Stimulated activated effector memory CD8-positive, alpha-beta T cell treated with anti-CD3 and anti-CD28 coated beads, Interleukin-12 subunit alpha, Interleukin-12 subunit beta, amount 100 ng/mL, for 72 hours (primary cell): ENCODE measurements around the gene CNTN6.

Experiments used
- ATAC-seq: fragments of 150-1000 bp; cut with Tn5 transposase; 2 replicates; pipeline ENCODE4 v1.10.0; 2021
- DNase-seq, 2 donors: peaks; one replicate each; pipeline ENCODE4 v3.0.0; 2021 to 2022; ENCODE audit warnings: low spot score in 2 of 2
- H3K27ac Mint-ChIP-seq: one replicate; pipeline ENCODE4 v1.8.0; 2022; ENCODE audit warnings: mild to moderate bottlenecking, mixed read lengths
- H3K36me3 Mint-ChIP-seq: one replicate; pipeline ENCODE4 v1.8.0; 2022; ENCODE audit warnings: mild to moderate bottlenecking, mixed read lengths
- H3K4me1 Mint-ChIP-seq: one replicate; pipeline ENCODE4 v1.8.0; 2022; ENCODE audit warnings: mixed read lengths
- H3K4me3 Mint-ChIP-seq: one replicate; pipeline ENCODE4 v1.8.0; 2022; ENCODE audit warnings: mild to moderate bottlenecking, mixed read lengths
- H3K9me3 Mint-ChIP-seq: one replicate; pipeline ENCODE4 v1.8.0; 2022; ENCODE audit warnings: mixed read lengths

CNTN6 gene

GRCh38 chr3:1131166-1131565, 38.3 kb downstream of the CNTN6 start:
- no peak for ATAC-seq
- H3K36me3 Mint-ChIP-seq = no peaks in the 10 kb centered on the region

GRCh38 chr3:1135194-1135593, 42.4 kb downstream of the CNTN6 start:
- Mint-ChIP-seq H3K4me1 (no peaks in the 10 kb centered on the region), H3K27ac (no peak overlapping the region), H3K4me3 (no peak overlapping the region), H3K36me3 (no peaks in the 10 kb centered on the region), H3K9me3 (peaks cover 12% of the 10 kb centered on the region)
- ATAC-seq = no peak
- DNase-seq = no peak

More at GRCh38 chr3:1131166-1131565, 38.3 kb downstream of the CNTN6 start:
- no peak for DNase-seq
- Mint-ChIP-seq H3K9me3 (peaks cover 9% of the 10 kb centered on the region), H3K4me1 (no peaks in the 10 kb centered on the region), H3K4me3 (no peak overlapping the region), H3K27ac (no peak overlapping the region)

GRCh38 chr3:1138036-1138435, 45.2 kb downstream of the CNTN6 start:
- DNase-seq (no peak), ATAC-seq (no peak)
- Mint-ChIP-seq H3K4me3 (no peak overlapping the region), H3K9me3 (peaks cover 12% of the 10 kb centered on the region), H3K4me1 (no peaks in the 10 kb centered on the region), H3K27ac (no peak overlapping the region), H3K36me3 (no peaks in the 10 kb centered on the region)

- ATAC-seq (no peak), DNase-seq (no peak)
- H3K4me3 Mint-ChIP-seq = no peak overlapping the region
- H3K4me1 Mint-ChIP-seq = no peaks in the 10 kb centered on the region
- H3K27ac Mint-ChIP-seq = no peak overlapping the region
- peaks cover 12% of the 10 kb centered on the region for H3K9me3 Mint-ChIP-seq
- H3K36me3 Mint-ChIP-seq = no peaks in the 10 kb centered on the region
Observed at GRCh38 chr3:1139071-1139470, 46.2 kb downstream of the CNTN6 start.

- H3K4me1 Mint-ChIP-seq = no peaks in the 10 kb centered on the region
- peaks cover 11% of the 10 kb centered on the region for H3K9me3 Mint-ChIP-seq
- no peak for ATAC-seq
- DNase-seq = no peak
- H3K4me3 Mint-ChIP-seq = no peak overlapping the region
- H3K27ac Mint-ChIP-seq = no peak overlapping the region
- no peaks in the 10 kb centered on the region for H3K36me3 Mint-ChIP-seq
Observed at GRCh38 chr3:1147326-1147725, 54.5 kb downstream of the CNTN6 start.

- Mint-ChIP-seq H3K4me1 (no peaks in the 10 kb centered on the region), H3K4me3 (no peak overlapping the region), H3K27ac (no peak overlapping the region), H3K9me3 (peaks cover 11% of the 10 kb centered on the region), H3K36me3 (no peaks in the 10 kb centered on the region)
- no peak for ATAC-seq
- DNase-seq = no peak
Observed at GRCh38 chr3:1147819-1148218, 55.0 kb downstream of the CNTN6 start.

- H3K9me3 Mint-ChIP-seq = peaks cover 10% of the 10 kb centered on the region
- no peaks in the 10 kb centered on the region for H3K4me1 Mint-ChIP-seq
- H3K36me3 Mint-ChIP-seq = no peaks in the 10 kb centered on the region
- H3K4me3 Mint-ChIP-seq = no peak overlapping the region
- ATAC-seq = no peak
- H3K27ac Mint-ChIP-seq = no peak overlapping the region
- DNase-seq = no peak
Observed at GRCh38 chr3:1164101-1164500, 71.3 kb downstream of the CNTN6 start.

GRCh38 chr3:1171320-1171719, 78.5 kb downstream of the CNTN6 start:
- H3K4me1 Mint-ChIP-seq = no peaks in the 10 kb centered on the region
- no peaks in the 10 kb centered on the region for H3K36me3 Mint-ChIP-seq
- peaks cover 24% of the 10 kb centered on the region for H3K9me3 Mint-ChIP-seq
- DNase-seq (no peak), ATAC-seq (no peak)
- no peak overlapping the region for H3K27ac Mint-ChIP-seq
- H3K4me3 Mint-ChIP-seq = no peak overlapping the region

GRCh38 chr3:1172644-1173043, 79.8 kb downstream of the CNTN6 start:
- no peak for ATAC-seq
- no peak for DNase-seq
- no peak overlapping the region for H3K27ac Mint-ChIP-seq
- H3K4me3 Mint-ChIP-seq = no peak overlapping the region
- no peaks in the 10 kb centered on the region for H3K4me1 Mint-ChIP-seq
- no peaks in the 10 kb centered on the region for H3K36me3 Mint-ChIP-seq
- peaks cover 23% of the 10 kb centered on the region for H3K9me3 Mint-ChIP-seq

- ATAC-seq = no peak
Observed at GRCh38 chr3:1179146-1179545, 86.3 kb downstream of the CNTN6 start.

GRCh38 chr3:1183320-1184048, 90.7 kb downstream of the CNTN6 start:
- Mint-ChIP-seq H3K4me1 (no peaks in the 10 kb centered on the region), H3K4me3 (no peak overlapping the region), H3K9me3 (peaks cover 18% of the 10 kb centered on the region), H3K36me3 (no peaks in the 10 kb centered on the region), H3K27ac (no peak overlapping the region)
- DNase-seq (no peak), ATAC-seq (no peak)

More at GRCh38 chr3:1179146-1179545, 86.3 kb downstream of the CNTN6 start:
- Mint-ChIP-seq H3K27ac (no peak overlapping the region), H3K9me3 (peaks cover 28% of the 10 kb centered on the region), H3K4me3 (no peak overlapping the region), H3K4me1 (no peaks in the 10 kb centered on the region), H3K36me3 (no peaks in the 10 kb centered on the region)
- DNase-seq = no peak

- Mint-ChIP-seq H3K27ac (no peak overlapping the region), H3K4me1 (no peaks in the 10 kb centered on the region), H3K9me3 (peaks cover 21% of the 10 kb centered on the region), H3K36me3 (no peaks in the 10 kb centered on the region), H3K4me3 (no peak overlapping the region)
- ATAC-seq (no peak), DNase-seq (no peak)
Observed at GRCh38 chr3:1190569-1190968, 97.7 kb downstream of the CNTN6 start.

- H3K36me3 Mint-ChIP-seq = no peaks in the 10 kb centered on the region
- H3K4me3 Mint-ChIP-seq = no peak overlapping the region
- no peak overlapping the region for H3K27ac Mint-ChIP-seq
- H3K9me3 Mint-ChIP-seq = peaks cover 21% of the 10 kb centered on the region
- ATAC-seq (no peak), DNase-seq (no peak)
- no peaks in the 10 kb centered on the region for H3K4me1 Mint-ChIP-seq
Observed at GRCh38 chr3:1191026-1191425, 98.2 kb downstream of the CNTN6 start.

- DNase-seq (no peak), ATAC-seq (no peak)
- Mint-ChIP-seq H3K4me1 (no peaks in the 10 kb centered on the region), H3K4me3 (no peak overlapping the region), H3K9me3 (peaks cover 24% of the 10 kb centered on the region), H3K36me3 (no peaks in the 10 kb centered on the region), H3K27ac (no peak overlapping the region)
Observed at GRCh38 chr3:1195947-1196346, 103.1 kb downstream of the CNTN6 start.

- Mint-ChIP-seq H3K27ac (no peak overlapping the region), H3K36me3 (no peaks in the 10 kb centered on the region), H3K9me3 (peaks cover 24% of the 10 kb centered on the region), H3K4me3 (no peak overlapping the region), H3K4me1 (no peaks in the 10 kb centered on the region)
- DNase-seq (no peak), ATAC-seq (no peak)
Observed at GRCh38 chr3:1197051-1197450, 104.2 kb downstream of the CNTN6 start.

GRCh38 chr3:1200371-1200770, 107.5 kb downstream of the CNTN6 start:
- H3K36me3 Mint-ChIP-seq = no peaks in the 10 kb centered on the region
- no peak overlapping the region for H3K27ac Mint-ChIP-seq
- no peaks in the 10 kb centered on the region for H3K4me1 Mint-ChIP-seq
- peaks cover 17% of the 10 kb centered on the region for H3K9me3 Mint-ChIP-seq
- ATAC-seq (no peak), DNase-seq (no peak)
- H3K4me3 Mint-ChIP-seq = no peak overlapping the region

- Mint-ChIP-seq H3K9me3 (peaks cover 5% of the 10 kb centered on the region), H3K4me1 (no peaks in the 10 kb centered on the region), H3K36me3 (no peaks in the 10 kb centered on the region), H3K27ac (no peak overlapping the region), H3K4me3 (no peak overlapping the region)
- ATAC-seq = no peak
- no peak for DNase-seq
Observed at GRCh38 chr3:1207904-1208303, 115.1 kb downstream of the CNTN6 start.
